Upper lobe of left lung (tissue), 4 donors: Measurements from ENCODE around the gene STARD3NL.

ENCODE experiments used
- CTCF ChIP-seq, 6 experiments: fragments of 450-650 bp in 4 of 6; fragments of 200-600 bp in 2 of 6; sonication (generic) in 2 of 6; IDR thresholded peaks; one replicate each; pipeline ENCODE4 v1.5.1; 2016 to 2019; ENCODE audit warnings: antibody characterized with exemption in 6 of 6
- EP300 ChIP-seq, 4 donors: sonication (generic); formaldehyde crosslinking; IDR thresholded peaks; one replicate each; pipeline ENCODE4 v1.5.1; 2017; ENCODE audit warnings: antibody characterized with exemption in 4 of 4, control low read depth in 2 of 4
- POLR2A ChIP-seq, 4 donors: fragments of 450-650 bp; IDR thresholded peaks; one replicate each; pipeline ENCODE4 v1.5.1; 2016 to 2017; ENCODE audit warnings: antibody characterized with exemption in 4 of 4, mild to moderate bottlenecking in 2 of 4
- POLR2AphosphoS5 ChIP-seq, 2 donors: sonication (generic); formaldehyde crosslinking; IDR thresholded peaks; one replicate each; pipeline ENCODE4 v1.5.1; 2017; ENCODE audit warnings: antibody characterized with exemption in 2 of 2

- TF ChIP-seq CTCF (IDR thresholded peaks at IDR 0.05) (no peak), POLR2A (IDR thresholded peaks at IDR 0.05) (no peak), EP300 (IDR thresholded peaks at IDR 0.05) (no peak), POLR2AphosphoS5 (IDR thresholded peaks at IDR 0.05) (no peak)
Measured at GRCh38 chr7:38244516-38244915, 66.5 kb downstream of the STARD3NL start.
